Mesendoderm (in vitro differentiated cells): ENCODE results near the gene DUS2.

Experiments used
- DNase-seq: peaks from one replicate; pipeline ENCODE4 v3.0.0; 2013
- H2AK5ac ChIP-seq: 2 replicates; pipeline ENCODE4 v1.6.1; 2013; ENCODE audit warnings: low read length, inconsistent platforms
- H2BK120ac ChIP-seq: 2 replicates; pipeline ENCODE4 v1.6.1; 2013; ENCODE audit warnings: low read depth, mild to moderate bottlenecking, low read length, moderate library complexity, mixed read lengths
- H2BK15ac ChIP-seq: replicated peaks from 2 replicates; pipeline ENCODE4 v1.6.1; 2013; ENCODE audit warnings: low read depth, mild to moderate bottlenecking, moderate library complexity
- H2BK5ac ChIP-seq: 2 replicates; pipeline ENCODE4 v1.6.1; 2013; ENCODE audit warnings: low read length, inconsistent platforms
- H3K18ac ChIP-seq: 2 replicates; pipeline ENCODE4 v1.6.1; 2013; ENCODE audit warnings: mild to moderate bottlenecking, low read length, mixed read lengths
- H3K23ac ChIP-seq: one replicate; pipeline ENCODE4 v1.6.1; 2013; ENCODE audit warnings: low read length
- H3K27ac ChIP-seq: 2 replicates; pipeline ENCODE4 v1.5.1; 2013; ENCODE audit warnings: low read depth, mild to moderate bottlenecking, inconsistent platforms, low read length, moderate library complexity
- H3K27me3 ChIP-seq: 2 replicates; pipeline ENCODE4 v1.6.1; 2013; ENCODE audit warnings: low read length, control low read depth, mild to moderate bottlenecking, inconsistent platforms; ENCODE audit not compliant: insufficient read depth, poor library complexity
- H3K36me3 ChIP-seq: 2 replicates; pipeline ENCODE4 v1.6.1; 2013; ENCODE audit warnings: low read length, inconsistent platforms; ENCODE audit not compliant: control insufficient read depth, insufficient read depth
- H3K4ac ChIP-seq: one replicate; pipeline ENCODE4 v1.6.1; 2013; ENCODE audit warnings: low read depth, mild to moderate bottlenecking, low read length, moderate library complexity
- H3K4me1 ChIP-seq: 2 replicates; pipeline ENCODE4 v1.6.1; 2013; ENCODE audit warnings: low read depth, low read length, inconsistent platforms; ENCODE audit not compliant: control insufficient read depth
- H3K4me2 ChIP-seq: 2 replicates; pipeline ENCODE4 v1.6.1; 2013; ENCODE audit warnings: low read length
- H3K4me3 ChIP-seq: 2 replicates; pipeline ENCODE4 v1.5.1; 2013; ENCODE audit warnings: mild to moderate bottlenecking, low read length
- H3K56ac ChIP-seq: one replicate; pipeline ENCODE4 v1.6.1; 2013; ENCODE audit warnings: low read length
- H3K79me1 ChIP-seq: 2 replicates; pipeline ENCODE4 v1.6.1; 2013; ENCODE audit warnings: low read length, inconsistent platforms
- H3K79me2 ChIP-seq: 2 replicates; pipeline ENCODE4 v1.6.1; 2013; ENCODE audit warnings: mild to moderate bottlenecking, low read length; ENCODE audit not compliant: control insufficient read depth, insufficient read depth
- H3K9ac ChIP-seq: 2 replicates; pipeline ENCODE4 v1.6.1; 2013; ENCODE audit warnings: low read length, inconsistent platforms
- H4K5ac ChIP-seq: one replicate; pipeline ENCODE4 v1.6.1; 2013; ENCODE audit warnings: low read length
- H4K8ac ChIP-seq: one replicate; pipeline ENCODE4 v1.6.1; 2013; ENCODE audit warnings: low read depth, mild to moderate bottlenecking, control low read depth, low read length, moderate library complexity
- WGBS: extraction: QIAGEN DNeasy Blood & Tissue Kit; methylation state at CpG from one replicate; pipeline ENCODE4 v1.1.7; 2013; ENCODE audit warnings: low lambda C conversion rate, missing lambda C conversion rate; ENCODE audit not compliant: insufficient coverage; ENCODE audit errors: extremely low coverage; 5-methylcytosine and 5-hydroxymethylcytosine counted together

Gene DUS2

DNA sequence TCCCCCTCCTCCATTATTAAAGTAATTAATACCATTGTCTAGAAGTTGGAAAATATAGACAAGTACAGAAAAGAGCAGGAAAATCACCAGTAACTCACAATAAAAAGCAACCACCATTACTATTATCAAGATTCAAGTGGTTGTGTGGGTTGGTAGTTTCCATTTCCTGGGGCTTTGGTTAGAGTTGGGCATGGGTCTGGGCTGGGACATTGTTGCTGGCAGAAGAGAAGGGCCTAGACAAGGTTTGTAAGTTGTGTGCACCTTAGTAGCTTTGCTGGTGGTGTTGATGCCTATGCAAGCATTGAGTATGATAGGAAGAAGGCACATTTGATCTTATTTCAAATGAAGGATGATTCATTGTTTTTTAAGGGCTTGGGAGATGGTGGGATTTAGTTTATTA is 36.7 kb downstream of the DUS2 start:
- no peak overlapping the region for H3K23ac ChIP-seq
- H3K4ac ChIP-seq, result no peak overlapping the region
- no peak overlapping the region for H2AK5ac ChIP-seq
- no peak overlapping the region for H4K5ac ChIP-seq
- H4K8ac ChIP-seq, result no peak overlapping the region
- H3K27me3 ChIP-seq, result no peaks in the 10 kb centered on the region
- no peak for DNase-seq
- no peaks in the 10 kb centered on the region for H3K36me3 ChIP-seq
- H3K4me1 ChIP-seq, result no peaks in the 10 kb centered on the region
- H2BK5ac ChIP-seq, result no peak overlapping the region
- no peak overlapping the region for H2BK15ac ChIP-seq
- H3K56ac ChIP-seq, result no peak overlapping the region
- no peak overlapping the region for H3K4me3 ChIP-seq
- H3K27ac ChIP-seq, result no peak overlapping the region
- H3K4me2 ChIP-seq, result no peak overlapping the region
- H2BK120ac ChIP-seq, result no peak overlapping the region
- H3K79me2 ChIP-seq, result no peaks in the 10 kb centered on the region
- H3K79me1 ChIP-seq, result no peaks in the 10 kb centered on the region
- no peak overlapping the region for H3K18ac ChIP-seq
- no peak overlapping the region for H3K9ac ChIP-seq

- Histone ChIP-seq H4K5ac (no peak overlapping the region), H3K79me1 (no peaks in the 10 kb centered on the region), H3K18ac (no peak overlapping the region), H3K56ac (no peak overlapping the region), H3K27me3 (no peaks in the 10 kb centered on the region), H3K23ac (no peak overlapping the region), H3K4me3 (no peak overlapping the region), H3K79me2 (no peaks in the 10 kb centered on the region), H2BK5ac (no peak overlapping the region), H3K4me2 (no peak overlapping the region), H3K27ac (no peak overlapping the region), H2BK15ac (no peak overlapping the region), H2BK120ac (no peak overlapping the region), H3K4ac (no peak overlapping the region), H3K9ac (no peak overlapping the region), H3K4me1 (no peaks in the 10 kb centered on the region), H4K8ac (no peak overlapping the region), H3K36me3 (peaks cover 2% of the 10 kb centered on the region), H2AK5ac (no peak overlapping the region)
- no CpG with 5 or more reads among the region's 3 CpGs for WGBS
- DNase-seq, result no peak
These were observed 38.3 kb downstream of the DUS2 start for GRCh38 chr16:68061396-68061795.

- no peak overlapping the region for H4K5ac ChIP-seq
- H3K36me3 ChIP-seq, result peaks cover 2% of the 10 kb centered on the region
- no peak overlapping the region for H3K4me3 ChIP-seq
- no peak overlapping the region for H3K27ac ChIP-seq
- no peaks in the 10 kb centered on the region for H3K79me2 ChIP-seq
- H3K4me2 ChIP-seq, result no peak overlapping the region
- H3K9ac ChIP-seq, result no peak overlapping the region
- no peak overlapping the region for H3K23ac ChIP-seq
- no peak overlapping the region for H4K8ac ChIP-seq
- H2BK120ac ChIP-seq, result no peak overlapping the region
- H3K4me1 ChIP-seq, result no peaks in the 10 kb centered on the region
- H2BK5ac ChIP-seq, result no peak overlapping the region
- no peak overlapping the region for H3K4ac ChIP-seq
- no peak overlapping the region for H3K18ac ChIP-seq
- no peak overlapping the region for H2AK5ac ChIP-seq
- no CpG with 5 or more reads among the region's 4 CpGs for WGBS
- DNase-seq, result no peak
- no peaks in the 10 kb centered on the region for H3K79me1 ChIP-seq
- no peak overlapping the region for H3K56ac ChIP-seq
- H2BK15ac ChIP-seq, result no peak overlapping the region
- H3K27me3 ChIP-seq, result no peaks in the 10 kb centered on the region
These were observed 39.9 kb downstream of the DUS2 start for GRCh38 chr16:68062910-68063393.

DNA sequence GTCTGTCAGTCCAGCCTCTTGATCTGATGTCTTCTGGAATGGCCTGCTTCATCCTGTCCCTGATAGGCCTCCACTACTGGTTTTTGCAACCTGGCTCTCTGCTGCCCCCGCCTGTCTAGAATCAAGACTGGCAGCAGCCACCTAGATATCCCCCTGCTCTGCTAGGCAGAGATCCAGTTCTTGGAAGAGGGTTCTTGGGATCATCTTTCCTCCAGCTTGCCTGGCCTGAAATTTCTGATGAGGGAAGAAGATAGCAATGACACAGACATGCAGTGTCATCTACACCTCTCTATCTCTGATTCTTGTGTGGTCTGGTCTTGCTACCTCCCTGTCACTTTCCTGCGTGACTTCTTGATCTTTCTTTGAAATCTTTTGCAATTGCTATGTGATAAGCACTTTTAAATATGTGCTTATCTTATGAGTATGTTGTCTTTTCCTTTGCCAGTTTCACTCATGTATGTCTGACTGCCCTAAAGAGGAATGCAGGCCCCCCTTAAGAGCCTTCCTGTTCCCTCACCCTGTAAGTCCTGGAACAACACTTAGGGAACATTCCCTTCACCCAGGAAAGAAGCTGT is 41.8 kb downstream of the DUS2 start:
- Histone ChIP-seq H3K79me2 (no peaks in the 10 kb centered on the region), H3K79me1 (no peaks in the 10 kb centered on the region), H3K4me1 (no peaks in the 10 kb centered on the region), H2BK5ac (no peak overlapping the region), H4K8ac (no peak overlapping the region), H3K4me3 (no peak overlapping the region), H3K56ac (no peak overlapping the region), H3K27me3 (no peaks in the 10 kb centered on the region), H3K27ac (no peak overlapping the region), H2AK5ac (no peak overlapping the region), H3K18ac (no peak overlapping the region), H4K5ac (no peak overlapping the region), H2BK15ac (no peak overlapping the region), H3K23ac (no peak overlapping the region), H3K9ac (no peak overlapping the region), H3K36me3 (peaks cover 3% of the 10 kb centered on the region), H2BK120ac (no peak overlapping the region), H3K4me2 (no peak overlapping the region), H3K4ac (no peak overlapping the region)
- WGBS, result no CpG with 5 or more reads among the region's 2 CpGs
- DNase-seq, result peak; percentile 77

DNA sequence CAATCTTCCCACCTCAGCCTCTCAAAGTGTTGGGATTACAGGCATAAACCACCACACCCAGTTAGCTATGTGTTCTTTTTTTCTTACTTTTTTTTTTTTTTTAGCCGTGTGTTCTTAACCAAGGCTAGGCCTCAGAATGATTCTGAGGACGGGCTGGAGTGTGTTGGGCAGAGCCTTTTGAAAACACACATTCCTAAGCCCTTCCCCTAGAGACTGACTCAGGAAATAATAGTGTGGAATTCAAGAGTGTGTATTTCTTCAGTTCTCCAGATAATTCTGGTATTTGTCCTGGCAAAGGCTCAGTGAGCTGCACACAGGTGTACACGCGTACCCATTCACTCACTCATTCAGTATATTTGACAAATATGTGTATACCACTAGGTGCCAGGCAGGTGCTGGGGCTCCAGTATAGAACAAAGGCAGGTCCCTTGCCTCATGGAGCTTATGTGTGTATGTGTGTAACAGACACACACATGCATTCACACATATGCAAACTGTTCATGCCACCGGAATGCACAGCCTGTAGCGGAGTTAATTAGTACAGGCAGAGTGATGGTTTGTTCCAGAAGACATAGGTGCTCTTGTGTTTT is 42.7 kb downstream of the DUS2 start:
- Histone ChIP-seq H3K27me3 (no peaks in the 10 kb centered on the region), H4K8ac (no peak overlapping the region), H3K36me3 (peaks cover 3% of the 10 kb centered on the region), H3K4me2 (no peak overlapping the region), H2BK15ac (no peak overlapping the region), H2AK5ac (no peak overlapping the region), H3K79me1 (no peaks in the 10 kb centered on the region), H3K56ac (no peak overlapping the region), H3K4ac (no peak overlapping the region), H3K4me1 (no peaks in the 10 kb centered on the region), H2BK5ac (no peak overlapping the region), H3K9ac (no peak overlapping the region), H3K79me2 (no peaks in the 10 kb centered on the region), H3K23ac (no peak overlapping the region), H4K5ac (no peak overlapping the region), H3K27ac (no peak overlapping the region), H3K4me3 (no peak overlapping the region), H2BK120ac (no peak overlapping the region), H3K18ac (no peak overlapping the region)
- DNase-seq, result no peak
- WGBS, result no CpG with 5 or more reads among the region's 6 CpGs

DNA sequence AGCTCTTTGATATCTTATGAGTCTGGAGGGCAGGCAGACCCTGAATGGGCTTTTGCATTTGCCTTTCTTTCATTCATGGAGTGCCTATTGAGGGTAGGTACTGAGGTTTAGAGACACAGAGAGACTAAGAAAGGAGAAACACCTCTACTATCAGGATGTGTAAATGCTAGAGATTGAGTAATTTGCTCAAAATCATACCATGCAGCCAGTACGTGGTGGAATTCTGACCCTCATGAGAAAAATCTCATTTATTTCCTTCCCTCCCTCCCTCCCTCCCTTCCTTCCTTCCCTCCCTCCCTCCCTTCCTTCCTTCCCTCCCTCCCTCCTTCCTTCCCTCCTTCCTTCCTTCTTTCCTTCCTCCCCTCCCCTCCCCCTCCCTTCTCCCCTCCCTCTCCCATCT is 43.7 kb downstream of the DUS2 start:
- no peak for DNase-seq
- H3K56ac ChIP-seq, result no peak overlapping the region
- no peak overlapping the region for H4K5ac ChIP-seq
- H2BK15ac ChIP-seq, result no peak overlapping the region
- H2BK120ac ChIP-seq, result no peak overlapping the region
- no peak overlapping the region for H3K23ac ChIP-seq
- no peaks in the 10 kb centered on the region for H3K79me2 ChIP-seq
- peaks cover 3% of the 10 kb centered on the region for H3K36me3 ChIP-seq
- no peaks in the 10 kb centered on the region for H3K79me1 ChIP-seq
- H3K27me3 ChIP-seq, result no peaks in the 10 kb centered on the region
- no peak overlapping the region for H3K18ac ChIP-seq
- no peak overlapping the region for H3K4me2 ChIP-seq
- H3K4ac ChIP-seq, result no peak overlapping the region
- H3K27ac ChIP-seq, result no peak overlapping the region
- no peak overlapping the region for H3K4me3 ChIP-seq
- H2AK5ac ChIP-seq, result no peak overlapping the region
- no CpG with 5 or more reads among the region's 1 CpG for WGBS
- H3K4me1 ChIP-seq, result no peaks in the 10 kb centered on the region
- H3K9ac ChIP-seq, result no peak overlapping the region
- H2BK5ac ChIP-seq, result no peak overlapping the region
- H4K8ac ChIP-seq, result no peak overlapping the region
